Testis (tissue), 3 donors: ENCODE data around the gene GALNT18. TPM values are rescaled to one million over a fixed set of nuclear protein-coding genes. Genes with fewer than 3 reads are reported as not detected.

Source experiments
- DNase-seq: peaks from one replicate; pipeline ENCODE4 v3.0.0-alpha.2; 2019
- H3K27ac ChIP-seq, 2 donors: fragments of 200-600 bp; sonication (generic); one replicate each; pipeline ENCODE4 v1.5.1; 2019
- H3K27me3 ChIP-seq: fragments of 200-600 bp; sonication (generic); one replicate; pipeline ENCODE4 v1.5.1; 2019
- H3K36me3 ChIP-seq: fragments of 200-600 bp; sonication (generic); one replicate; pipeline ENCODE4 v1.5.1; 2017; ENCODE audit warnings: low read depth; ENCODE audit errors: missing control alignments
- H3K4me1 ChIP-seq: fragments of 200-600 bp; sonication (generic); one replicate; pipeline ENCODE4 v1.5.1; 2019
- H3K4me3 ChIP-seq, 2 donors: fragments of 200-600 bp; sonication (generic); one replicate each; pipeline ENCODE4 v1.5.1; 2017 to 2019
- H3K9me3 ChIP-seq: fragments of 200-600 bp; sonication (generic); one replicate; pipeline ENCODE4 v1.5.1; 2017
- POLR2A ChIP-seq: fragments of 450-650 bp; IDR thresholded peaks from one replicate; pipeline ENCODE4 v1.6.1; 2017; ENCODE audit warnings: antibody characterized with exemption, mild to moderate bottlenecking, moderate library complexity
- WGBS, 2 donors: methylation state at CpG; one replicate each; pipeline ENCODE4 v1.1.5; 2018; 5-methylcytosine and 5-hydroxymethylcytosine counted together
- intact Hi-C: fragments of 100-400 bp; cut with DNase I; formaldehyde crosslinking; loops from one replicate; pipeline ENCODE4 v1.15.1; 2023; ENCODE audit warnings: low total_unique reads
- polyA plus RNA-seq: library from polyadenylated mRNA; stranded (reverse); fragments of 350-450 nt; fragmentation: Illumina TruSeq; extraction: RNeasy Lipid Tissue Mini Kit (QIAGEN cat#74804); gene quantifications from one replicate; pipeline ENCODE4 v1.2.3, GENCODE V29; 2014; ENCODE audit warnings: low read depth, low replicate concordance; ENCODE audit not compliant: insufficient read depth
- total RNA-seq, 2 donors: library from RNA; depleted of rRNA; stranded (reverse); fragments of >200 nt; gene quantifications; one replicate each; pipeline ENCODE4 v1.2.3, GENCODE V29; 2016
- TF ChIP-seq, protein P1 (sequence below), 3 experiments: fragments of 450-650 bp in 2 of 3; fragments of 200-600 bp in 1 of 3; sonication (generic) in 1 of 3; IDR thresholded peaks; one replicate each; pipeline ENCODE4 v1.5.1; 2016 to 2019; ENCODE audit warnings: antibody characterized with exemption in 3 of 3, mild to moderate bottlenecking in 2 of 3, moderate library complexity in 1 of 3

Gene GALNT18
- total and polyA plus RNA-seq, 3 donors from 2014 or later = 39.2 to 106 (median 73.9) TPM

DNA sequence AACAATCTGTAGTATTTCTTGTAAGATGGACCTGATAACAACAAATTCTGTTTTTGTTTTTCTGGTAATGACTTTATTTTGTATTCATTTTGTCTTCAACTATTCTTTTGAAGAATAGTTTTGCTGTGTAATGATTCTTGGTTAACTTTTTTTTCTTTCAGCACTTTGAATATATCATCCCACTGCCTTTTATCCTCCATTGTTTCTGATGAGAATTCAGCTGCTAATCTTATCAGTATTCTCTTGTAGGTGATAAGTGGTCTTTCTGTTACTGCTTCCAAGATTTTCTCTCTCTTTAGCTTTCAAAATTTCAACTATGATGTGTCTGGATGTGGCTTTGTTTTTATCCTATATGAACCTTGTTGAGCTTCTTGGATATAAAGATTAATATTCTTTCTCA, 21.5 kb downstream of the GALNT18 start:
- intact Hi-C loops = no loop called here
- Histone ChIP-seq H3K4me3 (no peak overlapping the region), H3K9me3 (no peaks in the 10 kb centered on the region), H3K27ac (no peak overlapping the region), H3K4me1 (no peaks in the 10 kb centered on the region), H3K27me3 (no peaks in the 10 kb centered on the region), H3K36me3 (no peaks in the 10 kb centered on the region)
- TF ChIP-seq, protein P1, sequence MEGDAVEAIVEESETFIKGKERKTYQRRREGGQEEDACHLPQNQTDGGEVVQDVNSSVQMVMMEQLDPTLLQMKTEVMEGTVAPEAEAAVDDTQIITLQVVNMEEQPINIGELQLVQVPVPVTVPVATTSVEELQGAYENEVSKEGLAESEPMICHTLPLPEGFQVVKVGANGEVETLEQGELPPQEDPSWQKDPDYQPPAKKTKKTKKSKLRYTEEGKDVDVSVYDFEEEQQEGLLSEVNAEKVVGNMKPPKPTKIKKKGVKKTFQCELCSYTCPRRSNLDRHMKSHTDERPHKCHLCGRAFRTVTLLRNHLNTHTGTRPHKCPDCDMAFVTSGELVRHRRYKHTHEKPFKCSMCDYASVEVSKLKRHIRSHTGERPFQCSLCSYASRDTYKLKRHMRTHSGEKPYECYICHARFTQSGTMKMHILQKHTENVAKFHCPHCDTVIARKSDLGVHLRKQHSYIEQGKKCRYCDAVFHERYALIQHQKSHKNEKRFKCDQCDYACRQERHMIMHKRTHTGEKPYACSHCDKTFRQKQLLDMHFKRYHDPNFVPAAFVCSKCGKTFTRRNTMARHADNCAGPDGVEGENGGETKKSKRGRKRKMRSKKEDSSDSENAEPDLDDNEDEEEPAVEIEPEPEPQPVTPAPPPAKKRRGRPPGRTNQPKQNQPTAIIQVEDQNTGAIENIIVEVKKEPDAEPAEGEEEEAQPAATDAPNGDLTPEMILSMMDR (IDR thresholded peaks at IDR 0.05) = no peak
- no peak for TF ChIP-seq POLR2A
- DNase-seq = no peak

DNA sequence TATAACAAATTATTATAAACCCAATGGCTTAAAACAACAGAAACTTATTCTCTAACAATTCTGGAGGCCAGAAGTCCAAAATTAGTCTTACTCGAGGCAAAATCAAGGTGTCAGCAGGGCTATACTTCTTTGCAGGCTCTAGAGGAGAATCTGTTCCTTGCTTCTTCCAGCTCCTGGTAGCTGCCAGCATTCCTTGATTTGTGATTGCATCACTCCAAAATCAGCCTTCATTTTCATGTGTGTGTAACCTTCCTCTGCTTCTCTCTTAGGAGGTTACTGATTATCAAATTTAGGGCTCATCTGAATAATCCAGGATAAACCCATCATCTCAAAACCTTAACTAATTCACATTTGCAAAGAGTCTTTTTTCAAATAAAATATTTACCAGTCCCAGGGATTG, 23.6 kb downstream of the GALNT18 start:
- no peaks in the 10 kb centered on the region for H3K4me1 ChIP-seq
- DNase-seq = no peak
- no peaks in the 10 kb centered on the region for H3K9me3 ChIP-seq
- TF ChIP-seq POLR2A = no peak
- TF ChIP-seq, protein P1 (IDR thresholded peaks at IDR 0.05) = no peak
- H3K36me3 ChIP-seq = no peaks in the 10 kb centered on the region
- no peak overlapping the region for H3K27ac ChIP-seq
- intact Hi-C loops = no loop called here
- no peaks in the 10 kb centered on the region for H3K27me3 ChIP-seq
- no peak overlapping the region for H3K4me3 ChIP-seq
- WGBS, 2 donors = 77 to 95% methylated on average over 1 of the region's 1 CpG

DNA sequence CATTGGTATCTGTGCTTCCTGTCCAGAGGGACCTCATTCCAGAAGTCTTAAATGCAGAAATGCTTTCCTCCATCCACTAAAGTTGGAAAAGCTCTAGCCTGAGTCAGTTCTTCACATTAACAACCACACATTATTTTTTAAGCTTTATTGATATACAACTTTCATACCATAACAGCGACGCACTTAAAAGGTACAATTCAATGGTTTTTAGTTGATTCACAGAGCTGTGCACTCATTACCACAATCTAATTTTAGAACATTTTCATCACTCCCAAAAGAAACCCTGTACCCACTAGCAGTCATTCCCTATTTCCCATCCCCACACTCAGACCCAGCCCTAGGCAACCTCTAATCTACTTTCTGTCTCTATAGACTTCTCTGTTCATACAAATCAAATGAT, 27.6 kb downstream of the GALNT18 start:
- H3K4me1 ChIP-seq = no peaks in the 10 kb centered on the region
- WGBS, 2 donors = 97 to 98% methylated on average over 2 of the region's 2 CpGs

DNA sequence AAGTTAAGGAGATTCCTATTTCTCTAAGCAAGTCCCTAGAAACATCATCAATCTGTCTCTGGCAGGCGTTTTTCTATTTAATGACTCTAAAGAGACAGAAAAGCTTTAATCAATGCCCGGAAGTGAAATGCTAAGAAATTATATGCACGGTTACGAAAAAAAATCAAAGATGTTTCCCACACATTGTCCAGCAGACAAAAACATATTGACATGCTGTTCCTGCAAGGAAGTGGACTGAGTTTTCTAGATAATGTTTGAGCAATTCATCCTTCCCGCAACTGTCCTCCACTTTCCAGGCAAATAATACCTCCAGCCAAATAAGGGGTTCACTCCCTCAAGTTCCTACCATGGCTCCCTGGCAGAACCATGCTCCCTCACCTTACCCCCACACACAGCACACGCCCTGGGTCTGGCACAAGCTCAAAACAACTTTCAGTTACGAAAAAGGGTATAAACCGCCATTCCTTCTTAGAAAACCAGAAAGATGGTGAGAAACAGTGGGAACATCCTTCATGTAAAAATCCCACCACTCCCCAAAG, 29.6 kb downstream of the GALNT18 start:
- no peaks in the 10 kb centered on the region for H3K36me3 ChIP-seq
- no peak overlapping the region for H3K27ac ChIP-seq
- H3K4me3 ChIP-seq = peak overlapping the region in 1 of 2 donors; percentile 4
- no peaks in the 10 kb centered on the region for H3K4me1 ChIP-seq
- H3K27me3 ChIP-seq = no peaks in the 10 kb centered on the region
- no peaks in the 10 kb centered on the region for H3K9me3 ChIP-seq
- TF ChIP-seq, protein P1 (IDR thresholded peaks at IDR 0.05) = no peak
- TF ChIP-seq POLR2A = no peak
- WGBS, 2 donors = 79 to 86% methylated on average over 8 of the region's 8 CpGs
- intact Hi-C loops = no loop called here
- DNase-seq = no peak

More for the DNA sequence above, 27.6 kb downstream of the GALNT18 start:
- intact Hi-C loops = no loop called here
- no peak for TF ChIP-seq POLR2A
- TF ChIP-seq, protein P1 (IDR thresholded peaks at IDR 0.05) = no peak
- H3K36me3 ChIP-seq = no peaks in the 10 kb centered on the region
- no peak overlapping the region for H3K27ac ChIP-seq
- H3K27me3 ChIP-seq = no peaks in the 10 kb centered on the region
- H3K4me3 ChIP-seq = no peak overlapping the region
- H3K9me3 ChIP-seq = no peaks in the 10 kb centered on the region
- no peak for DNase-seq

DNA sequence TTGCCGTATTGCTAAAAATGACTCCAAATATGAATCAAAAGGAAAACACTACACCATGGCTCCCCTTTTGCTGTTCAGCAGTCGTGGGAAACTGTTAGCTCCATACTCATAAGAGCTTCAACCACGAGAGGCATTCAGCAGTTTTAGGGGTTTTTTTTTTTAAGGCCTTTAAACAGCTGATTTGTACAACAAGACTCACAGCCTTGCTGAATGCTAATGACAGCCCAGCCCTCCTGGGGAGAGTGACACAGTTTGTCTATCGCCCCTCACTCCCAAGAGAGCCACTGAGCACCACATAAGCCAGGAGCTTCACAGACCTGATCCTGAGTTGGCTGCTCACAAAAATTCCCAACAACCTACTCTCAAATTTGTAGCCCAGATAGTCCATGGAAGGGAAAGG, 32.4 kb downstream of the GALNT18 start:
- Histone ChIP-seq H3K27me3 (no peaks in the 10 kb centered on the region), H3K27ac (no peak overlapping the region), H3K4me1 (no peaks in the 10 kb centered on the region), H3K36me3 (no peaks in the 10 kb centered on the region), H3K4me3 (no peak overlapping the region), H3K9me3 (no peaks in the 10 kb centered on the region)
- intact Hi-C loops = no loop called here
- no peak for DNase-seq
- TF ChIP-seq, protein P1 (IDR thresholded peaks at IDR 0.05) = no peak
- TF ChIP-seq POLR2A = no peak
- 64 to 68% methylated on average over 3 to 4 of the region's 4 CpGs for WGBS, 2 donors
